Effector memory CD8-positive, alpha-beta T cell (primary cell): Measurements from ENCODE around the gene TSPAN18.

ENCODE experiments used
- ATAC-seq: fragments of 150-1000 bp; cut with Tn5 transposase; replicated peaks from 2 replicates; pipeline ENCODE4 v1.10.0; 2021; ENCODE audit warnings: mild to moderate bottlenecking, moderate library complexity
- DNase-seq, 3 experiments: peaks; one replicate each; pipeline ENCODE4 v3.0.0; 2021
- H3K27ac Mint-ChIP-seq, 2 donors: one replicate each; pipeline ENCODE4 v1.8.0; 2022; ENCODE audit warnings: mild to moderate bottlenecking in 2 of 2, mixed read lengths in 2 of 2, moderate library complexity in 2 of 2
- H3K27me3 Mint-ChIP-seq, 2 donors: one replicate each; pipeline ENCODE4 v1.8.0; 2022; ENCODE audit warnings: mixed read lengths in 2 of 2
- H3K36me3 Mint-ChIP-seq: one replicate; pipeline ENCODE4 v1.8.0; 2022; ENCODE audit warnings: mild to moderate bottlenecking, moderate library complexity, mixed read lengths; ENCODE audit not compliant: insufficient read depth
- H3K4me1 Mint-ChIP-seq, 2 donors: one replicate each; pipeline ENCODE4 v1.8.0; 2022; ENCODE audit warnings: low read depth in 2 of 2, mixed read lengths in 2 of 2
- H3K4me3 Mint-ChIP-seq, 2 donors: one replicate each; pipeline ENCODE4 v1.8.0; 2022; ENCODE audit warnings: mild to moderate bottlenecking in 2 of 2, mixed read lengths in 2 of 2, moderate library complexity in 2 of 2
- H3K9me3 Mint-ChIP-seq, 2 donors: one replicate each; pipeline ENCODE4 v1.8.0; 2022; ENCODE audit warnings: mixed read lengths in 2 of 2

The TSPAN18 gene

GRCh38 chr11:44798607-44798972 lies 71.8 kb downstream of the TSPAN18 start:
- no peak for DNase-seq
- Mint-ChIP-seq H3K4me3 (no peak overlapping the region), H3K27ac (no peak overlapping the region), H3K9me3 (no peaks in the 10 kb centered on the region), H3K27me3 (peaks cover 13 to 33% of the 10 kb centered on the region in 2 donors), H3K36me3 (peaks cover 2% of the 10 kb centered on the region), H3K4me1 (peaks cover 0 to 4% of the 10 kb centered on the region in 2 donors)
- ATAC-seq = no peak

DNA sequence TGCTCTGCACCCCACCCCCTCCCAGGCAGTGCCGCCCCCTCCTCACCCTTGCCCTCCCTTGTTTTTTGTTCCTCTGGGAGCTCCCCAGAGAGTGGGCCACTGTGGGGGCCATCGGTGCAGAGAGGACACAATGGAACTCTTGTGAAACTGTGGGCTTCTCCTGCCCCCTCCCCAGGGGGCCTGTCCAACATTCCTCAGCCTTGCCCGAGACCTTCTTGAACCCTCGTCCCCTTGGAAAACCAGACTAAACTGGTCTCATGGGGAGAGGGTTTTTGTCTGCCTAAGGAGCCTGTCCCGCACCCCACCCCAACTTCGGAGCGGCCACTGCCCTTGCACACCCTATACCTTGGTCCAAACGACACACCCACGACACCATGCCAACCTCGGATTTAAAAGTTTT lies 72.2 kb downstream of the TSPAN18 start:
- ATAC-seq (no peak), DNase-seq (no peak)
- Mint-ChIP-seq H3K4me3 (no peak overlapping the region), H3K4me1 (peaks cover 0 to 4% of the 10 kb centered on the region in 2 donors), H3K9me3 (no peaks in the 10 kb centered on the region), H3K27me3 (peaks cover 13 to 33% of the 10 kb centered on the region in 2 donors), H3K36me3 (peaks cover 2% of the 10 kb centered on the region), H3K27ac (no peak overlapping the region)

GRCh38 chr11:44802347-44802746 lies 75.6 kb downstream of the TSPAN18 start:
- Mint-ChIP-seq H3K36me3 (peaks cover 2% of the 10 kb centered on the region), H3K4me1 (no peaks in the 10 kb centered on the region), H3K9me3 (no peaks in the 10 kb centered on the region), H3K27me3 (peaks cover 13 to 33% of the 10 kb centered on the region in 2 donors), H3K4me3 (no peak overlapping the region), H3K27ac (peak overlapping the region in 1 of 2 donors; percentile 63)
- ATAC-seq = no peak
- no peak for DNase-seq

DNA sequence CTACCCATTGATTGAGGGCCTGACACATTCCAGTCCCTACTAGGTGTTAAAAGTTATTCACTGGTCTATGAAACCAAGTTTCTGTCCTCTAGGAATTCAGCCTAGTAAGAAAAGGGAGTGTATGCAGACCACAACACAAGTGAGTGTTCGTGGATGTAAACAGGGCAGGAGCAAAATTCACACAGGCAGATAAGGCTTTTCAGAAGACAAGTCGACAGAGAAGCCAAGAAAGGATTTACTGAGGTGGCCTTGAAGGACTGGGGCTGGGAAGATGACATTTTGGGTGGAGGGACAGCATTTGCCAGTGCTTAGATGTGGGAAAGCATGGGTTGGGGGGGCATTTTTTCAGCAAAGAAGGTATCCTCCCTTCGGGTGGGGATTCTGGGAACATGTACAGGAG lies 76.2 kb downstream of the TSPAN18 start:
- Mint-ChIP-seq H3K4me3 (no peak overlapping the region), H3K9me3 (no peaks in the 10 kb centered on the region), H3K27ac (no peak overlapping the region), H3K27me3 (peaks cover 13 to 31% of the 10 kb centered on the region in 2 donors), H3K36me3 (peaks cover 2% of the 10 kb centered on the region), H3K4me1 (no peaks in the 10 kb centered on the region)
- no peak for DNase-seq
- ATAC-seq = no peak

DNA sequence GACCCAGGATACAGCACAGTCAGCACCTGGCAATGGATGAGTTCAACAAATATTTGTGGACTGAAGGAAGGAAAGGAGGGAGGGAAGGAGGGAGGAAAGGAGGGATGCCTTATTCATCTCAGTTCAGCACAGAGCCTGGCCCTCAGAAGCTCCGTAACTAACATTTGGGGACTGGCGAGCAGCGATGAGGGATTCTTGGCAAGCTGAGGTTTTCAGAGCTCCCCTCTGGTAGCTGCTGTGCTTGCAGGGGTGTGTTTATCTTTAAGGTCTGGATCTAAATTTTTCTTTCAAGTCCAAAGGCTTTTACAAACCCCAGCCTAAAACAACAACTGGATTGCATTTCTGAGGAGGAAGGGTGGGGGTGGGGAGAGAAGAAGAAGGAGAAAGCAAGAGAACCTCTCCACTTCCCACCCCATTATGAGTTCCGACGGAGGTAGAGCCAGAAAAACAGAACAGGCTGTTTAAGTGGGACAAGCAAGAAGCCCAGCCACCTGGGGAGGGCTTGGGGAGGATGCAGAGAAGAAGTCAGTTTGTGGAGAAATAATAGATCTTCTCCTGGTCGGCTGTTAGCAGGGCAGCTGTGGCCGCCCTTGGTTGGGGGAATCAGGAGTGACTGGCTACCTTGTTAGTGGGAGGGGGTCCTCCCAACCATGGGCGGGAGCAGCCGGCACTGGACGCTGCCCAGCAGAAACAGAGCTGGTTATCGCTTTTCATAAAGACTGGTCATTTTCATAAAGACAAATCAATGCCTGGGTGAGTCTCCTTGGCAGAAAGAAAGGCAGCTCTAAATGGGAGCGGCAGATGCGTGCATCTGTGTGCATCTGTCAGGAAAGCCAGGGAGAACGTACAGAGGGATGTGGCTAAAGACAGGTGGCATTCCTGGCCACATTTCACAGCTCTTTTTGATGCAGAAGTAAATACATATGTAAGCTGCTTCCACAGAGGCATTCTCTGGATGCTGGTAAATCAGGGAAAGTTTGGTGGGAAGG lies 78.0 kb downstream of the TSPAN18 start:
- Mint-ChIP-seq H3K27ac (peak overlapping the region in 1 of 2 donors; percentile 67), H3K27me3 (peaks cover 13 to 31% of the 10 kb centered on the region in 2 donors), H3K4me1 (peaks cover 0 to 1% of the 10 kb centered on the region in 2 donors), H3K4me3 (no peak overlapping the region), H3K9me3 (no peaks in the 10 kb centered on the region), H3K36me3 (no peaks in the 10 kb centered on the region)
- DNase-seq (no peak), ATAC-seq (no peak)

DNA sequence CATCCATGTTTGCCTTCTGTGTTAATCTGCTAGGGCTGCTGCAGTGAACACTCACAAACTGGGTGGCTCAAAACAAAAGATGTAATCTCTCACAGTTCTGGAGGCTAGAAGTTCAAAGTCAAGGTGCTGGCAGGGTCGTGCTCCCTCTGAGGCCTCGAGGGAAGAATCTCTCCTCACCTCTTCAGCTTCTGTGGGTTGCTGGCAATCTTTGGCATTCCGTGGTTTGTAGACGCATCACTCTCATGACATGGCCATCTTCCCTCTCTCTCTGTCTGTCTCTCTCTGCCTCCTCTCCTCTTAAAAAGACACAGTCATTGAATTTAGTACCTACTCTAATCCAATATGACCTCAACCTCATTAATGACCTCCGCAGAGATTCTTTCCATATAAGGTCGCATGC lies 78.8 kb downstream of the TSPAN18 start:
- H3K4me3 Mint-ChIP-seq = no peak overlapping the region
- H3K27me3 Mint-ChIP-seq = peaks cover 13 to 31% of the 10 kb centered on the region in 2 donors
- DNase-seq = no peak
- no peaks in the 10 kb centered on the region for H3K9me3 Mint-ChIP-seq
- no peaks in the 10 kb centered on the region for H3K36me3 Mint-ChIP-seq
- ATAC-seq = no peak
- no peak overlapping the region for H3K27ac Mint-ChIP-seq
- H3K4me1 Mint-ChIP-seq = peaks cover 0 to 3% of the 10 kb centered on the region in 2 donors

DNA sequence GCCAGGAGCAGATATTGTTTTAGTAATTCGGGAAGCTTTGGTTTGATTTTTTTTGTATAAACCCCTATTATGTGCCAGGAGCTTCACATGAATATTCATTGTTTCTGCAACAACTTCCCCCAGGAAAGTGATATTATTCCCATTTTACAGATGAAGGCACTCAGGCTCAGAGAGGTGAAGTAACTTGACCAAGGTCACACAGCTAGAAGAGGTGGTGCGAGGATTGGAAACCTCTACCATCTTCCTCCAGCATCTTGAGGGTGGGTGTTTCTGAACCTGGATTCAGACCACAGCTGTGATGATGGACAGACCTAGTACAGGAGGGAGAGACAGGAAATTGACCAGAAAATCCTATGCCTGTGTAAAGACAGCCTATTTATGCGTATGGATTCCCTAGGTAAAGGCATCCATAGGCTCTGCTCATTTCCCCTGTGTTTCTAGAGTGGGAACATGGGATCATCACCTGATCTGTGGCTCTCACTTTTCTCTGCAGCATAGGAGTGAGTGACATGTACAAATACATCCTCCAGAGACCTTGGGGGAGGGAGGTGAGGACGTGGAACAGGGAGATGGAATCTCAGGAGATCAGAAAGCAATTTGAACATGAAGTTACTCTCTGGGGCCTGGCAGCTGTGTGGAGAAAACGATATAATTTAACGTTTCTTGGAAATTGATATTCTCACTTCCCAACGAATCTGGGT lies 81.4 kb downstream of the TSPAN18 start:
- no peaks in the 10 kb centered on the region for H3K9me3 Mint-ChIP-seq
- ATAC-seq (no peak), DNase-seq (no peak)
- H3K36me3 Mint-ChIP-seq = no peaks in the 10 kb centered on the region
- peaks cover 0 to 9% of the 10 kb centered on the region in 2 donors for H3K4me1 Mint-ChIP-seq
- no peak overlapping the region for H3K4me3 Mint-ChIP-seq
- no peak overlapping the region for H3K27ac Mint-ChIP-seq
- H3K27me3 Mint-ChIP-seq = peaks cover 0 to 9% of the 10 kb centered on the region in 2 donors

- Mint-ChIP-seq H3K4me3 (no peak overlapping the region), H3K27me3 (peaks cover 0 to 5% of the 10 kb centered on the region in 2 donors), H3K27ac (no peak overlapping the region)
Observed at GRCh38 chr11:44809283-44809682, 82.5 kb downstream of the TSPAN18 start.

GRCh38 chr11:44811841-44812448 lies 85.2 kb downstream of the TSPAN18 start:
- no peak for ATAC-seq
- Mint-ChIP-seq H3K9me3 (no peaks in the 10 kb centered on the region), H3K27me3 (no peaks in the 10 kb centered on the region), H3K27ac (no peak overlapping the region), H3K36me3 (no peaks in the 10 kb centered on the region), H3K4me1 (peaks cover 3 to 20% of the 10 kb centered on the region in 2 donors), H3K4me3 (no peak overlapping the region)
- DNase-seq = no peak

More at GRCh38 chr11:44809283-44809682, 82.5 kb downstream of the TSPAN18 start:
- no peaks in the 10 kb centered on the region for H3K9me3 Mint-ChIP-seq
- no peaks in the 10 kb centered on the region for H3K36me3 Mint-ChIP-seq
- H3K4me1 Mint-ChIP-seq = peaks cover 0 to 10% of the 10 kb centered on the region in 2 donors
- no peak for DNase-seq
- ATAC-seq = no peak

DNA sequence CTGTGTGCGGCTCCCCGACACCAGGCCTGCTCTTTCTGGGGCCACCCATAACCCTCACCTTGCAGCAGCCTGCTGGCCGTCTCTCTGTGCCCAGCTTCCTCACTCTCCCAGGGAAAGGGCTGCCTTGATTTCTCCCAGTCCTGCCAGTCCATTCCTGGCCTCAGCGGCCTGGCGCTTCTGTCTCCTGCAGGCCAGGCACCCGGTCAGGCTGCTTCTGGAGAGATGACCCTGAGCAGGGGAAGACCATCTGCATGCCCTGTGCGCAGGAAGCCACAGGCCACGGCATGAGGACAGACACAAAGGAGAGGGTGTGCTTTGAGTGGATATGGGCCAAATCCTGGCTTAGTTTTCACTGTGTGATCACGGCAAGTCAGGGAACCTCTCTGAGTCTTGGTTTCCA lies 86.2 kb downstream of the TSPAN18 start:
- no peak overlapping the region for H3K4me3 Mint-ChIP-seq
- DNase-seq (no peak), ATAC-seq (no peak)
- no peak overlapping the region for H3K27ac Mint-ChIP-seq
- H3K36me3 Mint-ChIP-seq = no peaks in the 10 kb centered on the region
- H3K4me1 Mint-ChIP-seq = peaks cover 3 to 20% of the 10 kb centered on the region in 2 donors
- no peaks in the 10 kb centered on the region for H3K9me3 Mint-ChIP-seq
- H3K27me3 Mint-ChIP-seq = no peaks in the 10 kb centered on the region

- peaks cover 3 to 19% of the 10 kb centered on the region in 2 donors for H3K4me1 Mint-ChIP-seq
- ATAC-seq (no peak), DNase-seq (no peak)
- no peaks in the 10 kb centered on the region for H3K9me3 Mint-ChIP-seq
- no peaks in the 10 kb centered on the region for H3K36me3 Mint-ChIP-seq
- H3K27ac Mint-ChIP-seq = no peak overlapping the region
- H3K27me3 Mint-ChIP-seq = no peaks in the 10 kb centered on the region
- H3K4me3 Mint-ChIP-seq = no peak overlapping the region
Observed at GRCh38 chr11:44813401-44813800, 86.6 kb downstream of the TSPAN18 start.

DNA sequence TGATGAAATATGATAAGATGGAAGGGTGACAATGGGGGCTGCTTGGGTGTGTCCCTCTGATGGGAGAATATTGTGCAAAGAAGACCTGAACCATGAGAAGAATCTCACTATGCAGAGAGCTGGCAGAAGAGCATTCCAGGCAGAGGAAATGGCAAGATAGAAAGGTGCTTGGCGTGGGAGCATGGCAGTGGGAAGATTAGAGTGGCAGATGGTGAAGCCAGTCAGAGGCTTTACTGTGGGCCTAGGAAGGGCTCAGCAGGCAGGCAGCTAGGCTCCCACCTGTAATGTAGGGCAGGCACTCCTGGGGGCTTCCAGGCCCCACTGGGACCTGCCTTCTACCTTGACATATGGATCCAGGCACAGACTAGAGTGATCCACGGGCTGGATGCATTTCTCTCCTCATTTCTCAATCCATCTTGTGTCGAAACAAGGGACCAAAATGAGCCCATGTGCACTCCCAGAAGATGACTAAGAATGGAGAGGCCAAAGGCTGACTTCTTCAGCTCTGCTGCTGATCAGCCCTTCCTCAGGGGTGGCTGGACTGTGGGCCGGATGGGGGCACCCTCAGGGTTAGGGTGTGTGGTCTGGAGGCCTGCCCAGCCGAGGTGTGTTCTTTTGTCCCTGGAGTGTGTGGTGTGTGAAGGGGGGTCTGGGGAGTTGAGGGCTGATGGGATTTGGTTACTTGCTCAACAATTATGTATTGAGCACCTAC lies 88.3 kb downstream of the TSPAN18 start:
- H3K4me1 Mint-ChIP-seq = peaks cover 3 to 17% of the 10 kb centered on the region in 2 donors
- H3K4me3 Mint-ChIP-seq = no peak overlapping the region
- H3K27ac Mint-ChIP-seq = peak overlapping the region in 1 of 2 donors; percentile 33
- DNase-seq (no peak), ATAC-seq (no peak)
- no peaks in the 10 kb centered on the region for H3K27me3 Mint-ChIP-seq
- H3K9me3 Mint-ChIP-seq = no peaks in the 10 kb centered on the region
- H3K36me3 Mint-ChIP-seq = no peaks in the 10 kb centered on the region

DNA sequence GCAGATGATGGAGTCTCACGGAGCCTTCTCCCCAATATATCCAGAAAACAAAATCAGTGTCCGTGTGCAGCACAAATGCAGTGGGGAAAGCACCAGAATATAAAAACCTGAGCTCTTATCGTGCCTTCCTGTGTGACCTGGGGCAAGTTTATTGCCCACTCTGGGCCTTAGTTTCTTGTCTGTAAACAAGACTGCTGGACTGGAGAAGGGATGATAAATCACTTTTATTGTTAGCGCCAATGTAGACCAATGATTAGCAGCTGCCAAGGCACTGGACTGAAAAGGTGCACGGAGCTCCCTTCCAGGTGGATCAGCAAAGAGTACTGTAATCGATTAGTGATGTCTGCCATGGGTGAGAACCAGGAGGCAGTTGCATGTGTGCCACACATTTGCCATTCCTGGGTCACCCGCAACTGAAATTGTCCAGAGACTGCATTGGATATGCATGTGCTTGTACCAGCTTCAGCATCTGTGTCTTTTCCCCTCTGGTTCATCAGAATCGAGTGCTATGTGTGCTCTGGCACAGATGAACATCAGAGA lies 89.2 kb downstream of the TSPAN18 start:
- no peaks in the 10 kb centered on the region for H3K36me3 Mint-ChIP-seq
- H3K9me3 Mint-ChIP-seq = no peaks in the 10 kb centered on the region
- no peak overlapping the region for H3K27ac Mint-ChIP-seq
- H3K4me3 Mint-ChIP-seq = no peak overlapping the region
- peaks cover 3 to 17% of the 10 kb centered on the region in 2 donors for H3K4me1 Mint-ChIP-seq
- no peaks in the 10 kb centered on the region for H3K27me3 Mint-ChIP-seq
- no peak for ATAC-seq
- DNase-seq = no peak
